ENCODE data around the gene SYNE1.
"Not testable (repeated sequence)": the region's sequence is repeated elsewhere in the genome, so short reads cannot be mapped to it uniquely, and the experiment has no call there.

Gene SYNE1

DNA sequence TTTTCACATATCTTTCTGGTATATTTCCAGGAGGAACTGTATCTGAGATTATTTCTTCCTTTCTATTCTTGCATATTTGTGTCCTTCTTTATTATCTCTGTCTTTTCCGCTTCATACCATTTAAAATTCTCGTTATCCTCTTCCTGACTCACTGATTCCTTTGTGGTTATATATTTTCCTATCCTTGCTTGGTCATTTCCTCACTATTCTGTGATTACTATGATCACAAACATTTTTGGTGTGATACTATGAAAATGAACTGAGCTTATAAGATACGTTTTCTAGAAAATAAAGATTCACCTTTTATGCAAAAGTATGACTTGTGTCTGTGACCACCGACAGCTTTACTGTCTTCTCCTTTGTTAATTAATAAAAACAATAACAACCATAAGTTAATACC, 34.0 kb upstream of the SYNE1 start:
- DNase-seq (ENCODE audit: low read depth): peak; percentile 30
- H3K4me3 ChIP-seq (ENCODE audit: low read depth, low read length): no peak overlapping the region
- TF ChIP-seq, protein P1, sequence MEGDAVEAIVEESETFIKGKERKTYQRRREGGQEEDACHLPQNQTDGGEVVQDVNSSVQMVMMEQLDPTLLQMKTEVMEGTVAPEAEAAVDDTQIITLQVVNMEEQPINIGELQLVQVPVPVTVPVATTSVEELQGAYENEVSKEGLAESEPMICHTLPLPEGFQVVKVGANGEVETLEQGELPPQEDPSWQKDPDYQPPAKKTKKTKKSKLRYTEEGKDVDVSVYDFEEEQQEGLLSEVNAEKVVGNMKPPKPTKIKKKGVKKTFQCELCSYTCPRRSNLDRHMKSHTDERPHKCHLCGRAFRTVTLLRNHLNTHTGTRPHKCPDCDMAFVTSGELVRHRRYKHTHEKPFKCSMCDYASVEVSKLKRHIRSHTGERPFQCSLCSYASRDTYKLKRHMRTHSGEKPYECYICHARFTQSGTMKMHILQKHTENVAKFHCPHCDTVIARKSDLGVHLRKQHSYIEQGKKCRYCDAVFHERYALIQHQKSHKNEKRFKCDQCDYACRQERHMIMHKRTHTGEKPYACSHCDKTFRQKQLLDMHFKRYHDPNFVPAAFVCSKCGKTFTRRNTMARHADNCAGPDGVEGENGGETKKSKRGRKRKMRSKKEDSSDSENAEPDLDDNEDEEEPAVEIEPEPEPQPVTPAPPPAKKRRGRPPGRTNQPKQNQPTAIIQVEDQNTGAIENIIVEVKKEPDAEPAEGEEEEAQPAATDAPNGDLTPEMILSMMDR (conservative IDR thresholded peaks at IDR 0.05; ENCODE audit: low read depth, low read length): no peak

DNA sequence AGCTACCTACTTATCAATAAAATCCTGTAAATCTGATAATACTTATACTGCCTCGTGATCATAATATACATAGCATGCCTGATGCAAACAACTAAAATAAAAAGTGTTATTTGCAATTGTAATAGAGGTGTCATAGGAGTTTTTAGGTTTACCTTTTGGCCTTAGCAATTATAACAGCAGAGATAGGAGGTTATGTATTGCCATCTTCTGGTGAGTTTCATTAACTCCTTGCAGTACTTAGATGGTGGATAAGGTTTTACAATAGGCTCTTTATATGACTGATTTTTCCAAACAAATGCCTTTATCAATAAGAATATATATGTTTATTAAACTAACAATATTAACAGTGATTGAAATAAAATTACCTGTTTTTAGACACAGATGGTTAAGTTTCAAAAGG, 32.7 kb upstream of the SYNE1 start:
- TF ChIP-seq, protein P1 (conservative IDR thresholded peaks at IDR 0.05; ENCODE audit: low read depth, low read length): peak; percentile 58
- H3K4me3 ChIP-seq (ENCODE audit: low read depth, low read length): no peak overlapping the region
- peak; percentile 67 for DNase-seq (ENCODE audit: low read depth)

DNA sequence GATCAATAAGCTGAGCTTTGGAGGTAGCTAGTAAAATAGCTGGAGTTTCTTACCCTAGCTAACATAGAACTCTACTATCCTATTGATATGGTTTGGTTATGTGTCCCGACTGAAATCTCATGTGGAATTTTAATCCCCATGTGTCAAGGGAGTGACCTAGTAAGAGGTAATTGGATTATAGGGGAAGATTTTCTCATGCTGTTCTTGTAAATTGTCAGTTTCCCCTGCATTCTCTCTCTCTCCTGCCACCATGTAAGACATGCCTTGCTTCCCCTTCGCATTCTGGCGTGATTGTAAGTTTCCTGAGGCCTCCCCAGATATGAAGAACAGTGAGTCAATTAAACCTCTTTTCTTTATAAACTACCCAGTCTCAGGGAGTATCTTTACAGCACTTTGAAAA, 24.6 kb upstream of the SYNE1 start:
- TF ChIP-seq, protein P1 (conservative IDR thresholded peaks at IDR 0.05; ENCODE audit: low read depth, low read length): no peak
- no peak for DNase-seq (ENCODE audit: low read depth)
- H3K4me3 ChIP-seq (ENCODE audit: low read depth, low read length): no peak overlapping the region

DNA sequence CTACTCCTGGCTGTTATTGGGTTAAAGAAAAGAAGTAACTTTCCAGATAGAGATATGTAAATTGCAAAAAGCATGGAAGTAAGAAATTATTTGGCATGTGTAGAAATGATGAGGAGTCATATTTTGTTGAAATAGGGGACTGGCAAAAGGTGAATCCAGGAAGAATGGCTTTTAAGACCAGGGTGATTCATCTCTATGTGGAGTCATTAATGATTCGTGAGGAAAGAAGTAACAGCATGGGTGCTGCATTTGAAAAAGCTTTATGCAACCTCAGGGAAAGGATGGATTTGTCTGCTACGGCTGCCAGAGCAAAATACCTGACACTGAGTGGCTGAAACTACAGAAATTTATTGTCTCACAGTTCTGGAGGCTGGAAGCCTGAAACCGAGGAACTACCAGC, 14.8 kb upstream of the SYNE1 start:
- no peak for DNase-seq (ENCODE audit: low read depth)
- TF ChIP-seq, protein P1 (conservative IDR thresholded peaks at IDR 0.05; ENCODE audit: low read depth, low read length): no peak
- H3K4me3 ChIP-seq (ENCODE audit: low read depth, low read length): no peak overlapping the region

DNA sequence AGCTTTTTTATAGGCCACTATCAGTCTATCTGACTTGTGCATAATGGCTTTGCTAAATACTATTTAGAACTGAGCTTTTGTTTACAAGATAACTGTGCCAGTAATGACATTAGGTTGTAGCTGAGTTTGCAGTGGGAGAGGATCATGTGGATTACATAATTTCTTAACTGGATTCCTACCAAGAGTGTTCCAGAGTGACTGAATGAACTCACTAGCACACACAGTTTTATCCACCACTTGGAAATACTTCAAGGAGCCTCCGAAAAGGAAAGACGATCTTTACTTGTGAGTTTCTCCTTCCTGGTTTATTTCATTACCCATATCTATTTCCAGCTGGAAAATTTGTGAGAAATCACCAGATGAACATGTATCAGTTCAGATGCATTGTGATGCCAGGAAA, 10.9 kb upstream of the SYNE1 start:
- no peak overlapping the region for H3K4me3 ChIP-seq (ENCODE audit: low read depth, low read length)
- DNase-seq (ENCODE audit: low read depth): peak; percentile 30
- TF ChIP-seq, protein P1 (conservative IDR thresholded peaks at IDR 0.05; ENCODE audit: low read depth, low read length): no peak

DNA sequence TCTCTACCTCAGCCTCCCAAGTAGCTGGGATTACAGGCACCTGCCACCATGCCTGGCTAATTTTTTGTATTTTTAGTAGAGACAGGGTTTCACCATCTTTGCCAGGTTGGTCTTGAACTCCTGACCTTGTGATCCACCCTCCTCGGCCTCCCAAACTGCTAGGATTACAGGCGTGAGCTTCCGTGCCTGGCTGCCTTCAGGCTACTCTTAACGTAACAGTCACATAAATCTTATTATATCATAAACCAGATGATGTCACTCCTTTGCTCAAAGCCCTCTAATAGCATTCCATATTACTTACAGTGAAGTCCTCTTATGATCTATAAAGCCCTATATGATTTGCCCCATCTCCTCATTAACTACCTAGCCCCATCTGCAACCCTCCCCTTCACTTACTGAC, 9.6 kb upstream of the SYNE1 start:
- not testable (repeated sequence) for H3K4me3 ChIP-seq (ENCODE audit: low read depth, low read length); DNase-seq (ENCODE audit: low read depth)

DNA sequence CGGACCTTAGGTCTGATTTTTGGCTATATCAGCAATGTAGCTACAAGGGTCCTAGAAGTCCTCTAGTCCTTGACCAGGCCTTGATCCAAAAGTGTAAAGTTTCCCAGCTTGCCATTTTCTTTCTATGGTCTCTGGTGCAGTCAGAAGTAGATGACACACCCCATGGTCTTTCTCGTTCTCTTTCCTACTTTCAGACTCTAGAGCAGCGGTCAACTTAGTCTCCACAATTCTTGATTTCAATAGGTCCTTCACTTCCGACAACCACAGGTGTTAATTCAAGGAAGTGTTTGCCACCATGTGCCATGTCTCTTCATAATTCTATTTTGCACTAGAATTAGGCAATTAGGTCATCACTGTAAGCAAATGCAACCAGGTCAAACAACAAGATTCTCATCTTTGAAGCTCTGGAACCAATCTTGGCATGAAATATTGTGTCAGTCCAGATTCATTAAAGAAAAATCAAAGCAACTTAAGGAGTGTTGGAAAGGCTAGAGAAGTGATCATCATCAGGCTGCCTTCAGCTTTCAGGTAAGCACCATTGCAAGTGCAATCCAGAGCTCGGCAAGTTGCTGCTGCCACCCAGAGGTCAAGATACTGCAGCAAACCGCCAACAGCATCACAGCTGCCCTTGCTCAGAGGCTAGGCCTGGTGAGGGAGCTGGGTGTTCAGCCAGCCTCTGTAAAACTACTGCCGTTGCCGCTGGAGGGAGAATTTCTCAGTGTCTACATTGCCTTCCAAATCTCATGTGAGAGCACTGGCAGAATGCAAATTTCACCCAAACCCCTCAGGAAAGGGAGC, 5.6 kb upstream of the SYNE1 start:
- no peak overlapping the region for H3K4me3 ChIP-seq (ENCODE audit: low read depth, low read length)
- TF ChIP-seq, protein P1 (conservative IDR thresholded peaks at IDR 0.05; ENCODE audit: low read depth, low read length): peak; percentile 64
- peak; percentile 69 for DNase-seq (ENCODE audit: low read depth)

Data from choroid plexus epithelial cell (primary cell).